Fibroblast of the aortic adventitia (primary cell): Measurements from ENCODE around the gene ADCY2. TPM values are rescaled to one million over a fixed set of nuclear protein-coding genes. Genes with fewer than 3 reads are reported as not detected.

Source experiments
- DNase-seq: peaks from one replicate; pipeline ENCODE4 v3.0.0-alpha.2; 2010; ENCODE audit warnings: low read depth
- H3K4me3 ChIP-seq: 2 replicates; pipeline ENCODE4 v1.5.1; 2011; ENCODE audit warnings: low read depth, mild to moderate bottlenecking, control low read depth, low read length, moderate library complexity
- CTCF ChIP-seq: IDR thresholded peaks from 2 replicates; pipeline ENCODE4 v1.5.1; 2011; ENCODE audit warnings: mild to moderate bottlenecking, low read length, control low read depth, inconsistent platforms; ENCODE audit not compliant: insufficient read depth
- total RNA-seq: library from RNA; depleted of rRNA; stranded (reverse); fragments of >200 nt; gene quantifications from 2 replicates; pipeline ENCODE4 v1.2.3, GENCODE V29; 2012; ENCODE audit warnings: low replicate concordance

ADCY2 gene
- total RNA-seq, 1 donor: 0.09 TPM

- TF ChIP-seq CTCF: no peak
- no peak overlapping the region for H3K4me3 ChIP-seq
- no peak for DNase-seq
These were observed 363.4 kb downstream of the ADCY2 start for GRCh38 chr5:7759257-7759871.

GRCh38 chr5:7759951-7760580 lies 364.1 kb downstream of the ADCY2 start:
- DNase-seq: no peak
- no peak for TF ChIP-seq CTCF
- no peak overlapping the region for H3K4me3 ChIP-seq

- no peak for DNase-seq
- no peak for TF ChIP-seq CTCF
- no peak overlapping the region for H3K4me3 ChIP-seq
These were observed 366.3 kb downstream of the ADCY2 start for GRCh38 chr5:7762267-7762666.

- no peak for TF ChIP-seq CTCF
- no peak for DNase-seq
- no peak overlapping the region for H3K4me3 ChIP-seq
These were observed 367.7 kb downstream of the ADCY2 start for GRCh38 chr5:7763621-7764072.

GRCh38 chr5:7764452-7764851 lies 368.5 kb downstream of the ADCY2 start:
- TF ChIP-seq CTCF: no peak
- DNase-seq: no peak

GRCh38 chr5:7770436-7770835 lies 374.5 kb downstream of the ADCY2 start:
- TF ChIP-seq CTCF: no peak
- no peak for DNase-seq
- H3K4me3 ChIP-seq: no peak overlapping the region

More at GRCh38 chr5:7764452-7764851, 368.5 kb downstream of the ADCY2 start:
- H3K4me3 ChIP-seq: no peak overlapping the region
